NCI-H460 (cell line): ENCODE results near the gene SIRT4. TPM values are rescaled to one million over a fixed set of nuclear protein-coding genes. Genes with fewer than 3 reads are reported as not detected.
A peak's percentile ranks its signal among the peaks of the same experiment; 100 is the strongest.

Experiments used
- DNase-seq: peaks from one replicate; pipeline ENCODE4 v3.0.0-alpha.2; 2016; ENCODE audit warnings: low read depth; ENCODE audit errors: extremely low read depth
- total RNA-seq: library from RNA; depleted of rRNA; stranded (reverse); fragments of >200 nt; shearing (Covaris generic); gene quantifications from 2 replicates; pipeline ENCODE4 v1.2.3, GENCODE V29; 2014

Gene SIRT4
- total RNA-seq, 1 experiment from 2014 or later, result 0.97 TPM

GRCh38 chr12:120278137-120279069 lies 23.7 kb upstream of the SIRT4 start:
- DNase-seq, result no peak

GRCh38 chr12:120283318-120283717 lies 18.8 kb upstream of the SIRT4 start:
- no peak for DNase-seq

- no peak for DNase-seq
Measured at GRCh38 chr12:120284381-120284780, 17.7 kb upstream of the SIRT4 start.

DNA sequence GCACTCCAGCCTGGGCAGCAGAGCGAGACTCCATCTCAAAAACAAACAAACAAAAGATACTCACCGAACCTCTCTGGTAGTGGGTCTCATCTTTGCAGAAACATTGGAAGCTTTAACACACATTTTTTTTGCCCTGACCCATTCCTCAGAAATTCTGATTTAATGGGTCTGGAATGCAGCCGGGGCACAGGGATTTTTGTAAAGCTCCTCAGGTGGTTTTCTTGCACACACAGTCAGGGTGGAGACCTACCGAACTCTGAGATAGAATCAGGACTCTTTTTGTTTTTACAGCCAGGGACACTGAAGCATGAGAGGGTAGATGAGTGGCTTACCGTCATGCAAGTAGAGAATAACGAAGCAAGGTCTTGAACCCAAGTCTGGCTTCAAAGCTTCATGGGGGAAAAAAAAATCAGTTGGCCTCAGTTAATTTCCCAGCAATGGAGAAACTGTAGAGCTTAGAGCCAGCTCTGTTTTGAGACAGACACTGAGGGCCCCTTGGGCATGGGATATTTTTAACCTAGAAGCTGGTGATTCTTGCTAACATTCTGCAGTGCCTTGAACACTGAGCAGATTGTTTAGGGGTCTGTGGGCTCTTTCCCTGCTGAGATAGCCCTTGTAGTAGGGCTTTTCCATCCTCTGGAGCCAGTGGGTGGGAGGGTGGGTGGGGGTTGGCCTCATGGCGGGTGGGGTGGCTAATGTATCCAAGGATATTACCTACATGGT lies 15.2 kb upstream of the SIRT4 start:
- DNase-seq, result no peak

DNA sequence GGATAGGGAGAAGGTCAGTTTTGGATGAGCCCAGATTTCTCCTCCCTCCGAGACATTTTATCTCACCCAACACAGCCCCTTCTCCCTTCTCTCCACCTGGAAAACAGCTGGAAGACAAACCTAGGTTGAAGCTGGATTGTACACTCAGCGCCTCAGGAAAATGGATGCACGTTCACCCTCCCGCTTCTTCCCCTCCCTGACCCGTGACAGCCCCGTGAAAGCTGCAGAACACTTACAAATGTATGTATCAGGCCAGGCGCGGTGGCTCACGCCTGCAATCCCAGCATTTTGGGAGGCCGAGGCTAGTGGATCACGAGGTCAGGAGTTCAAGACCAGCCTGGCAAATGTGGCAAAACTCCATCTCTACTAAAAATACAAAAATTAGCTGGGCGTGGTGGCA lies 14.6 kb upstream of the SIRT4 start:
- DNase-seq, result no peak

DNA sequence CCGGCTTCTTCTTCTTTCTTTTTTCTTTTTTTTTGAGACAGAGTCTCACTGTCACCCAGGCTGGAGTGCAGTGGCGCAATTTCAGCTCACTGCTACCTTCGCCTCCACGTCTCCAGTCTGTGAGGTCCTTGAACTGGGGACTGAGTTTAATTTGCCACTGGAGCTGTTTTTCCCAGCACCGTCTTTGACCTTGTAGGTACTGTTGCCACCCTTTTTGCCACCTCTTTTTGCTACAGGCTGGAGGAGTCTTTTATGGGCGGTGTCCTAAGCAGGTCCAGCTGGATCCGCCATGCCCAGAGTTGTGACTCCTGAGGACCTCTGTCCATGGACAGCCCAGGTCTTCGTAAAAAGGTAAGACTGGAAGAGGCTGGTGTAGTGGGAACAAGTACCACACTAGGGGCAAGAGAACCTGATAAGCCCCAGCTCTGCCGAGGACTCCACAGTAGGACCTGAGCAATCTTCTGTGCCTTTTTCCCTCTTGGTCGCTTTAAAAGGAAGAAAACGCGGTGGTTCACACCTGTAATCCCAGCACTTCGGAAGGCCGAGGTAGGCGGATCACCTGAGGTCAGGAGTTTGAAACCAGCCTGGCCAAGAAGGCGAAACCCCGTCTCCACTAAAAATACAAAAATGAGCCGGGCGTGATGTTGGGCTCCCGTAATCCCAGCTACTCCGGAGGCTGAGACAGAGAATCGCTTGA lies 11.4 kb upstream of the SIRT4 start:
- DNase-seq, result no peak

DNA sequence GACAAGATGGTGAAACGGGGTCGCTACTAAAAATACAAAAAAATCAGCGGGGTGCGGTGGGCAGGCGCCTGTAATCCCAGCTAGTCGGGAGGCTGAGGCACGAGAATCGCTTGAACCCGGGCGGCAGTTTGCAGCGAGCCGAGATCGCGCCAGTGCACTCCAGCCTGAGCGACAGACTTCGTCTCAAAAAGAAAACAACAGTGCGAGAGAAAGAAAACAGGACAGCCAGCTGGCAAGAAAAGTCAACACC lies 9.8 kb upstream of the SIRT4 start:
- DNase-seq, result no peak

DNA sequence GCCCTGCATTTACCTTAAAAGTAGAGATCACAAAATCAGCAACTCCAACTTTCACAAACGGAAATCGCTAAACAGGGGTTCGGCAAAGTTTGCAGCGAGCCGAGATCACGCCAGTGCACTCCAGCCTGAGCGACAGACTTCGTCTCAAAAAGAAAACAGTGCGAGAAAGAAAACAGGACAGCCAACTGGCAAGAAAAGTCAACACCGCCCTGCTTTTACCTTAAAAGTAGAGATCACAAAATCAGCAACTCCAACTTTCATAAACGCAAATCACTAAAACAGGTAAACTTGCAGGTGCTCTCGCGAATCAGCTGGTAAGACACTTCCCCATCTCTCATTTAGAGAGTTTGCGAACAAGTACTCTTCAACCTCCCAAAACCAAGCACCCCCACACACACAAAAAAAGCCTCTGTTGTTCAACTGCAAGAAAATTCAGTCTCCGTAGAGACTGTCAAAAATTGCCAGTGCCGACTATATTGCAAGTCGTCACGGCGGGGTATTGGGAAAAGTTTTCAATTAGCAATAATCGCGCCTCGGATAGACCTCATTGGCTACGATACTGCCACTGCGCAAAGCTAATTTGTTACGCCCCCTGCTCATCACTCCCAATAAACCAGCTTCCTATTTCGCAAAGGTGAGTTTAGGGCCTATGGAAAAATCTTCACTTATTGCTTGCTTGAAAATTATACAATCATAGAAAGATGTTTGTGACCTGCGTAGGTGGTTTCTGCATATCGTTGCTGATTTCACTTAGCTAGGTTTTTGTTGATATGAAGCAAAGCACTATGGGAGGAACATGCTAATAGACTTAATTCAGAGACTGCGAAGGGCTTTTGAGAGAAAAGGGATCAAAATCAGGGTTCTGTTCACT lies 9.2 kb upstream of the SIRT4 start, which contains the start of gene RNU4-1:
TSS of gene RNU4-1 (minus strand) at position 577 of the 871 bp plus-strand sequence.
- peak; percentile 96 for DNase-seq

DNA sequence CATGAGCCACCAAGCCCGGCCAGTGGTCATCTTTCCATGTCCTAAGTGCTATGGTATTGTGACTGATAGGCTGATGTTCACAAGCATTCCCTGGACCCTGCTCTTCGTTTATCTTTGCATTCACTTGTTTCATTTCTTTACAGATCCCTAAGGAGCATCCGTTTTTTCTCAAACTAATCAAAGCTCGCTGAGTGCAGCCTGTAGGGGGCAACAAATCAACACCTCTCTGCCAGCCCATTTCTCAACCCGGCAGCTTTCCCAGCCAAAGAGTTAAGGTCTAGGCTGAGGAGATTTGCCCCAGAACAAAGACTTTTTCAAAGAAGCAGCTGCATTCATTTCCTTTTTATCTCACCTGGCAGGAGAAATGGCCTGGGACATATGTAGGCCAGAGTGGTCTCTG lies 12.1 kb downstream of the SIRT4 start:
- DNase-seq, result no peak

DNA sequence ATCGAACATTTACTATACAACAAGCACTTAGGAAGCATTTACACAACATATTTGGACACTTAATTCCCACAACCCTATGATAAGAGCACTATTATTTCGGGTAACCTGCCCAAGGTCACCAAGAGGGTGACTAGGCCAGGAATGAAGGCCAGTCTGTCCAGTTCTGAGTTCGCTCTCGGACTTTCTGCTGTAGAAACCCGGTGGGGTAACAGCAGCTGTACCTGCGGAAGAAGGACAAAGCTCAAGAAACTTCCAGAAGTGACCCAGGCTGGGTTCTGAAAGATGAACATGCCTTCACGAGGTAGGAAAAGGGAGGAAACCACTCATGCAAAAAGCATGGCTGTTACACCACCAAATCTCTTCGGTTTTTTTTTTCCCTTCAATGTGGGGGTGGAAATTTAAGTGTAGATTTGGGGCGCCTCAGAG lies 14.7 kb downstream of the SIRT4 start:
- DNase-seq, result no peak

DNA sequence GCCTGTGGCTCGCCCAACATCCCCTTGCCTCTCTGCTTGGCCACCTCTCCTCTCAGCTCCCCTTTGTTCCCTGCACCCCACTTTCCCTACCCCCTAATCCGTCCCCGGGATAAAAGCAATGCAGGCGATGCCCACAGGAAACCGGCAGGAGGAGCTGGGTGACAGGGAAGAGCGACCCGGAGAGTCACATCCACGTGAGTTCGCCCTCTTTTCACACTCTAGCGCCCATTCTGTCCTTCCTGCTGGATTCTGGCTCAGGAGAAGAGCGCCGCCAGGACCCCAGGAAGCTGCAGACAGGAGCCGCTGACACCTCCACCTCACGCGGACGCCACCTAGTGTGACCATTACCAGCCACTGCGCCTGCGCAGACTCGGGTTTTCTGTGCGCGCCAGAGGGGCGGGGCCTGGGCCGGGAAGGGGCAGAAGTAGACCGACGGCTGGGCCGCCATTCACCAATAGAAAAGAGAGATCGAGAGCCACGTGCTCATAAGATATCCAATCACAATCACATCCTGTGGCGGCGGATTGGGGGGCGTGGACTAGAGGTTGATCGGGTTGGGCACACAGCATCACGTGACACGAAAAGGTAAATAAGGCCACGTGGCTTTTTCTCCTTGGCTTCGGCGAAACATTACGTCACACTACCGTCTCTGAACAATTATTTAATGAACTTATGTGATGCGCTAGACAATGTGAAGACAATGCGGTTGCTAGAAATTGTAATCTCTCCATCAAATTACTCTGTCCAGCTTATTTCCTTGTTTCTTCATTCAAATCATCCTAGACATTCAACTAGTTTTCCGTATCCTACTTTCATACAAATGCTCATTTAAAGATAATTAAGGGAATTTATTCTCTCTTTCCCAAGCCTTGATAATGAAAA lies 15.3 kb downstream of the SIRT4 start:
- DNase-seq, result peak; percentile 100

- no peak for DNase-seq
Measured at GRCh38 chr12:120321382-120322202, 19.5 kb downstream of the SIRT4 start.

DNA sequence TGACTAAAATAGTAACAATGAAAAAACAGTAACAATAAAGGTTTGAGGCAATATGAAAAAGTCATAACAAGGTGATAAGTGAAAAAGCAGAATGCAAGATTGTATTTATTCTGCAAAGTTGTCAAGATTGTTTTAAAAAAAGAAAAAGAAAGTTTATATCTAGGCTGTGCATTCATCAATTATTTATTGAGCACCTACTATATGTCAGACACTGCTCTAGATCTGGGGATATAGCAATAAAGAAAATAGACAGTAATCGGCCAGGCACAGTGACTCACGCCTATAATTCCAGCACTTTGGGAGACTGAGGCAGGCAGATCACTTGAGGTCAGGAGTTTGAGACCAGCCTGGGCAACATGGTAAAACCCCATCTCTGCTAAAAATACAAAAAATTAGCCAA lies 21.7 kb downstream of the SIRT4 start:
- DNase-seq, result no peak

DNA sequence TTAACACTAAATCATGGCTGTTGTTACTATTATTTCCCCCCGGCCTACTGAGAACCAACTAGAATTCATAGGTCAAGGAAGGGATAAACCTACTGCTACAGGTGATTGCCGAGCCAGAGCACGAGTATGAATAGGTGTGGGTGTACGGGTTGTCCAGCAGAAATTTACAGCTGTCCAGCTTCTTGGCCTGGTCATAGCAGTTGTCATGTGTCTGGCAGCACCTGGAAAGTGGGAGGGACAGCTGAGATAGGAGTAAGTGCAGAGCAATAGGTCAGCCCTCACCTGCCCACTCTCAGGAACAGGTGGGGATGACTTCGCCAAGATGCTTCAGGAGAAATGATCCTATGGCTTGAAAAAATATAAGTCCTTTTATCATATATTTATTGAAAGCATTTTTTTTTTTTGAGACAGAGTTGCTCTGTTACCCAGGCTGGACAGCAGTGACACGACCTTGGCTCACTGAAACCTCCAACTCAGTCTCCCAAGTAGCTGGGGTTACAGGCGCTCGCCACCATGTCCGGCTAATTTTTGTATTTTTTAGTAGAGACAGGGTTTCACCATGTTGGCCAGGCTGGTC lies 22.8 kb downstream of the SIRT4 start:
- DNase-seq, result no peak

DNA sequence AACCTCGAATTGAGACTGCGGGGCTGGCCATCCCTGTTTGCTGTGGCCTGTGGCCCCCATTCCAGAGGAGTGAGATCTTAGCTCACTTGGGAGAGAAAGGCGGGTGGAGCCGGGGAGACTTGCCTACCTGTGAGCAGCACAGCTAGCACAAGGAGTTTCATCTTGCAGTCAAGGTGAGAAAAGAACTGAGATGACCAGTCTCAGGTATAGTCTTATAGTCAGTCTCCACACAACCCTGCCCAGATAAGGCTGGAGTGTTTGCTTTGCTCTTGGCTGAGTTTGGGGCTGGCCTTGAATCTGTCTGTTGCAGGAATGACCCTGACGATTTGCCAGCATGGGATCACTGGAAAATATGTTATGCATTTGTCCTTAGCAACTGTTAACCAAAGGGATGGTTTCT lies 25.5 kb downstream of the SIRT4 start, which contains the start of gene PLA2G1B:
TSS of gene PLA2G1B (minus strand) at position 187 of the 400 bp plus-strand sequence. CDS start at position 161, 26 bp downstream.
- no peak for DNase-seq

- DNase-seq, result no peak
Measured at GRCh38 chr12:120328228-120328627, 26.1 kb downstream of the SIRT4 start.

- DNase-seq, result no peak
Measured at GRCh38 chr12:120331390-120331789, 29.3 kb downstream of the SIRT4 start.

GRCh38 chr12:120332041-120332440 lies 29.9 kb downstream of the SIRT4 start:
- no peak for DNase-seq
